Stimulated activated CD8-positive, alpha-beta memory T cell treated with anti-CD3 and anti-CD28 coated beads, Interleukin-7, amount 100 ng/mL, for 4 hours (primary cell): ENCODE results near the gene SCFD2.
"Not testable (repeated sequence)": the region's sequence is repeated elsewhere in the genome, so short reads cannot be mapped to it uniquely, and the experiment has no call there.

Source experiments
- DNase-seq, 2 donors: peaks; one replicate each; pipeline ENCODE4 v3.0.0-alpha.2; 2020; ENCODE audit warnings: low read depth in 2 of 2

SCFD2 gene

GRCh38 chr4:52860361-52860760, 505.5 kb downstream of the SCFD2 start:
- no peak for DNase-seq

DNA sequence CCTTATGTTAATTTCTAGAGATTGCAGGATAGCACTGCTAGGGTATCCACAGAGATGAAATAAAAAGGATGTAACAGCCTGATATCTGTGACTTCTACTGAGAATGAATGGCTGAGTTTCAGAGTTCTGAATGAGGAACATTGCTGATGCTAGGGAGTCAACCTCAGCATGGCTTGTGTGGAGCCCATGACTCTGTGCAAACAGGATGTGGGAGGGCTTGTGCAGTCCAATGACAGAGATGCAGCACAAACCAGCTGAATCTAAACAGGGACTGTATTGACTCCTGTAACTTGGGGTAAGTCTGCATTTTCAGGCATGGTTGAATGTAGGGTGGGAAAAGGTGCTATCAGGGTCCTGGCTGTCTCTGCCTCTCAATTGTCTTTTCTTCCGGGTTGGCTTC, 509.1 kb downstream of the SCFD2 start:
- no peak for DNase-seq

DNA sequence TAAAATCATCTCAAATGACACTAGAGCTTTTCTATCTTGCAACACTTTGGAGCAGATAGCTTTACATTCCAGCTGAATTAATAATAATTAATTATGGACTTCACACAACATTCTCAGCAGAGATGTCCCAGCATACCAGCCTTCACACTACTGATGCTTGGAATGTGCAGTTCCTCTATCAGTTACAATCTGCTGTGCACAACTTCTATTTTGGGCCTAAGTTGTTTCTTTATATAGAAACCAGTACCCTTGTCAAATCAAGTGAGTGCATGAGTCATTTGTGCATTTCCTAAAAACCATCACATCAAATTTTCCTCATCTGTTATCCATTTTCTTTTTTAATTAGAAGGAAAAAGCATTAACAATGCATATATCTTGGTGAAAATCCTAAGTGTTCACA, 512.5 kb downstream of the SCFD2 start:
- DNase-seq: no peak

- no peak for DNase-seq
Measured at GRCh38 chr4:52852711-52853110, 513.1 kb downstream of the SCFD2 start.

DNA sequence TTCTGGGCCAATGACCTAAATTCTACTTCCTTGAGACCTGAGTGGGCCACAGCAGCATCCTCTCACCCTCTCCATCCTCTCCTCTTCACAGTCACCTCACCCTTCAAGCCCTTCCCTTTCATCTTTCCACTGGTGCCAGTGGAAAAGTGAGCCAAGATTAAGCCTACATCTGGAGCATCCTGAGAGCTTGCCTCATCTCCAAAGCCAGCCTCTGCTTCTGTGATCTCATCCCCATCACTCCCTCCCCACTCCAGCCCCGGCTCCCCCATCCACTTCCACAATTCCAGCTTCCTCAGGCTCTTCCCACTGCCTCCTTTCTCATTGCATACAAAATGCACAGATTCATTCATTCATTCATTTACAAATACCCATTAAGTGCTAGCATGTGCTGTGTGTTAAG, 513.8 kb downstream of the SCFD2 start:
- no peak for DNase-seq

GRCh38 chr4:52850406-52851124, 515.3 kb downstream of the SCFD2 start:
- DNase-seq: no peak

- DNase-seq: no peak
Measured at GRCh38 chr4:52848254-52848653, 517.6 kb downstream of the SCFD2 start.

GRCh38 chr4:52846502-52846901, 519.4 kb downstream of the SCFD2 start:
- DNase-seq: no peak

DNA sequence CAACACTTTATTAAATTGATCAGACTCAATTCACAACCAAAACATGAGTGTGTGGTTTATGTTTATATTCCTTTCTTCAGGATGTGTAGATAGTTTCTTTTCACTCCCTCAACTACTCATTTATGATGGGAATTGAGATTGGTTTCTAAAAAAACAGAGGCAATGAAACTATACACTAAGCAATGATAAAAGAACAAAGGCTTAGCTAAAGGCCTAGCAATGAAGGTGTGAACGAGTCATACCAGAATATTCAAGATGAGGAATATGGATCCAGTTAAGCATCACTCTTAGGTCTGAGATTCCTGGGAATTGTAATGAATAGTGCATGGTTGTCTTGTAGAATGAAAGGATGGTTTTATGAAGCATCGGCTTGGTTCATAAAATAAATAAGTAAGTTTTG, 521.3 kb downstream of the SCFD2 start:
- no peak for DNase-seq

- DNase-seq: no peak
Measured at GRCh38 chr4:52843958-52844357, 521.9 kb downstream of the SCFD2 start.

DNA sequence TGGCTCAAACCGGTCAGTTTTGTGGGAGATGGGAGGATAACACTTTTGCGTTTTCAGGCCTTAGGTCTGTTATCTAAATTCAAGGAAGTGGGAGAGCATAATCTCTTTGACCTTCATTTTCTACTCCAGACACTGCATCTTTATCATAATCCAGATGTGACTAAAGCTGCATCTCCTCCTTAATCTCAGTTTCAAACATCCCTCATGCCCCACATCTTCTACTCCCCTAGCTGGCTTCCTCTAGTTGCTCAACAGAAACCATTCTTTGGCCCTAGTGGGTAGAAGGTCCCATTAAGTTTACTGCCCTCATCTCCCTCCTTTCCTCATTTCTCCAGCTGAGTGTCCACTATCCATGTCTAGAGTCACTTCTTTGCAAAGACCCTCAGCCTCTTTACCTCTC, 522.5 kb downstream of the SCFD2 start:
- DNase-seq: no peak

DNA sequence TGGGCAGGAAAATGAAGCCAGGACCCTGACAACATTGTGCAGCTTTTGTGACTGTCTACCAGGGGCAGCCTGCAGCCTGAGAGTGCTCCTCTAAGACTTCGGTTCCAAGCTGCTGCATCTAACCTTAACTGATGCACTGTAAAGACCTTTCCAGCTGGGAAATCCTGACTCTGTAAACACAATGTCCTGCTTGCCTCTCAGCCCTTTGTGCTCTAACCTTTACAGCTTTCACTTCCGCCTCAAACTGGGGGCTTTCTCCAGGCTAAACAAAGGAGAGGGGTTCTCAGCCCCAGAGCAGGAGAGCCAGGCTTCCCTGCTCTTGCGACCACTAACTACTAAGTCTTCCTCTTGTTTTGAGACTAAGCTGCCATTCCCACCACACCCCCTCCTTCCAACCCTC, 523.1 kb downstream of the SCFD2 start:
- no peak for DNase-seq

DNA sequence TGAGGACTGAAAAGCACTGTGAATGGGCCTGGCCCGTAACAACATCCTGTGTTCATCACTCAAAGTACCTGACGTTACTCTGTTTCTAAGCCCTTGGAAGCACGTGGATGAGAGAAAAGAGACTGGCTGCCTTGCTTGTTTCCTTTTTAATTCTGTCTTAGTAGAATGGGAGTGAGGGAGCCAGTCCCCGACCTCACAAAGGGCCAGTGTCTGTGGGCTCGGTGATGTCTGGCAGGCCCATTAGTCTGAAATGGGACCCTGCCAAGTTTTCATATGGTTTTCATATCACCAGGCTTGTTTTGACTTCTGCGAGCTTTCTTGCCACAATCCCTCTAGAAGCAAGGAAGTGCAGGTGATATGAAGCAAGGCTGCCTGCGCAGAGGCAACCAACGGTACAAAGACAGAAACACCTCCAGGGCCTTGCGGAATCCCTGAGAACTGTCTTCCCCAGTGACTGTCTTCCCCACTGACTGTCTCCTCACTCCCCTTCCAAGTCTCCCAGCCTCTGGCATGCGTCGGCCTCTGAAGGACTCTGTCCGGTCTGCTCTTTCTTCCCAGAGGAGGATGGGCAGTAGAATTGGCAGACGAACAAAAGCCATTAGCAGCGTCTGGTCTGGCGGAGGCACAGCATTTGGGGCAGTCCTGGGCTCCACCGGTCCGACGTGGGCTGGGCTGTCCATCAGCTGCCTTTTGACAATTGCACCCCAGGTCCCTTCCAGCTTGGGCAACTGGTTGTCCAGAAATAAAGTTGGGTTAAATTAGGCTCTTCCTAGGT, 524.0 kb downstream of the SCFD2 start:
- DNase-seq: no peak

- DNase-seq: no peak
Measured at GRCh38 chr4:52840531-52841370, 525.1 kb downstream of the SCFD2 start.

DNA sequence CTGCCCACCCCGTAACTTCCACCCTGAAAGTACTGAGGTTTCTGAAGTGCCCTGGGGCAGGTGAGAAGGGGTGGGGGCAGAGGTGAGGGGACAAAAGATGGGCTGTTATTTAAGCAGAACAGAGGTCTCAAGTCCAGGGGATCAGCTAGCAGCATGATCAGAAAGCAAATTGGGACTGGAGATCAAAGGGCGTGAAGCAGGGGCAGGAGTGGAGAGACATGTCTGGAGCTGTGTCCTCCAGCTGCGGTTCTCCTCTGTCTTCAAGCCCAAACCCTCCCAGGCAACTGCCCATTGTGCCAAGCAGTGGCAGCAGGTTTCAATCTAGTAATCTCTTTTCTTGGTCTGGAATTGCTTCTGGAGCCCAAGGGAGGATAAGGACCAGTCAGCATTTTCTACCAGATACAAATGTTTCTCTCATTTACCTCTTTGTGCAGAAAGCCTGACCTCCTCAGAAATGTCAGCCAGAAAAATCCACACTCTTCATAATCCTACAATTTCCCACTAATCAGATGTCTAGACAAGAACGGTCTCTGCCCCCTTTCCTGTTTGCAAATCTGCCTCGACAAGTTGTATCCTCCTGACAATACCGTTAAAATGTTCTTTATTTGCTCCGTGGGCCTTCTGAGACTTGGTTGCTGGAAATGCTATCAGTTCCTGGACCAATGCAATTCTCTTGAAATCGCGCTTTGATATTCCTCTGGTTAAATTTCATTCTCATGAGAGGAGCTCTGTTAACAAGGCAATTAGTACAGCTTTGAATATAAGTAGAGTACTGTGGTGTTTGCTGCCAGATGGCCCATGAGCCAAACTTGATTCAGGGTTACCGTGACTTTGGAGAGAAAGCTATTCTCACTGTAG, 526.9 kb downstream of the SCFD2 start:
- DNase-seq: no peak

GRCh38 chr4:52837716-52838558, 527.9 kb downstream of the SCFD2 start:
- DNase-seq: no peak

- DNase-seq: no peak
Measured at GRCh38 chr4:52836678-52837077, 529.2 kb downstream of the SCFD2 start.

DNA sequence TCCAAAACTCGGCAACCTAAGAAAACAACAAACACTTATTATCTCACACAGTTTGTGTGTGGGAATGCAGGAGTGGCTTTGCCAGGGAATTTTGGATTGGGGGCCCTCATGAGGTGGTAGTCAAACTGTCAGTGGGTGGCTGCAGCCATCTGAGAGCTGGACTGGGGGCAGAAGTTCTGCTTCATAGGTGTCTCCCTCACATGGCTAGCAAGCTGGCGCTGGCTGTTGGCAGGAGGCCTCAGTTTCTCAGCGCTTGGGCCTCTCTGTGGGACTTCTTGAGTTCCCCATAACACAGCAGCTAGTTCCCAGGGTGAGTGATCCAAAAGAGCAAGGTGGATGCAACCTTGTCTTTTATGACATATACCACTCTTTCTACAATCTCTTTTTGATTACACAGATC, 529.7 kb downstream of the SCFD2 start:
- no peak for DNase-seq

DNA sequence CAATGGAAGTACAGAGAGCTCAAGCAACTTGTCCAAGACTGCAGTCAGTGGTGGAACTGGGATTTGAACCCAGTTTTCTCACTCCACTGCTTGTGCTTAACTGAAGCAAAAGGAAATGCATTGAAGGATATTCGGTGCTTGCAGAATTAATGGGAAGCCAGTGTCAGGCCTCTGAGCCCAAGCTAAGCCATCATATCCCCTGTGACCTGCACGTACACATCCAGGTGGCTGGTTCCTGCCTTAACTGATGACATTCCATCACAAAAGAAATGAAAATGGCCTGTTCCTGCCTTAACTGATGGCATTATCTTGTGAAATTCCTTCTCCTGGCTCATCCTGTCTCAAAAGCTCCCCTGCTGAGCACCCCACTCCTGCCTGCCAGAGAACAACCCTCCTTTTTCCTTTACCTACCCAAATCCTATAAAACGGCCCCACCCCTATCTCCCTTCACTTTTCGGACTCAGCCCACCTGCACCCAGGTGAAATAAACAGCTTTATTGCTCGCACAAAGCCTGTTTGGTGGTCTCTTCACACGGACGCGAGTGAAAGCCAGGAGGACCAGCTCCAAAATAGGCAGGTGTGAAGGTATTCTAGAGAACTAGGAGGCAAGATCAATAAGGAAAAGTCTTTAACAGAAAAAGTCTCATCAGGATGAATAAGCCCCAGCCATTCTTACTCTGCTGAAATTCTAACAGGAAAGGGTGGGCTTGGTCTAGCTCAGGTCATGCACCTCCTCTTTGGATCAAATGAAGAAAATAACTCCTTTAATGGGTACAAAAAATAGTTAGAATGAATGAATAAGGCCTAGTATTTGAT, 531.0 kb downstream of the SCFD2 start:
- DNase-seq: not testable (repeated sequence)
